ENCODE measurements around the gene NFU1.

The NFU1 gene

GRCh38 chr2:69474688-69475087, 37.5 kb upstream of the NFU1 start:
- peaks cover 15% of the 10 kb centered on the region for H3K36me3 Mint-ChIP-seq (ENCODE audit: low read depth)

GRCh38 chr2:69471793-69472192, 34.6 kb upstream of the NFU1 start:
- Mint-ChIP-seq H3K9me3 (no peaks in the 10 kb centered on the region), H3K4me3 (no peak overlapping the region), H3K27me3 (ENCODE audit: low read depth, poor library complexity) (no peaks in the 10 kb centered on the region), H3K4me1 (peaks cover 13% of the 10 kb centered on the region), H3K36me3 (ENCODE audit: low read depth) (peaks cover 15% of the 10 kb centered on the region), H3K27ac (no peak overlapping the region)
- TF ChIP-seq CTCF (IDR thresholded peaks at IDR 0.05): no peak
- DNase-seq: no peak

More at GRCh38 chr2:69474688-69475087, 37.5 kb upstream of the NFU1 start:
- Mint-ChIP-seq H3K27ac (no peak overlapping the region), H3K4me1 (peaks cover 18% of the 10 kb centered on the region), H3K9me3 (no peaks in the 10 kb centered on the region), H3K4me3 (no peak overlapping the region), H3K27me3 (ENCODE audit: low read depth, poor library complexity) (no peaks in the 10 kb centered on the region)
- TF ChIP-seq CTCF (IDR thresholded peaks at IDR 0.05): no peak
- DNase-seq: no peak

GRCh38 chr2:69470911-69471310, 33.7 kb upstream of the NFU1 start:
- no peak for DNase-seq
- Mint-ChIP-seq H3K36me3 (ENCODE audit: low read depth) (peaks cover 17% of the 10 kb centered on the region), H3K27ac (no peak overlapping the region), H3K4me3 (no peak overlapping the region), H3K9me3 (no peaks in the 10 kb centered on the region), H3K4me1 (peaks cover 13% of the 10 kb centered on the region), H3K27me3 (ENCODE audit: low read depth, poor library complexity) (no peaks in the 10 kb centered on the region)
- no peak for TF ChIP-seq CTCF (IDR thresholded peaks at IDR 0.05)

GRCh38 chr2:69469784-69470183, 32.5 kb upstream of the NFU1 start:
- H3K36me3 Mint-ChIP-seq (ENCODE audit: low read depth): peaks cover 16% of the 10 kb centered on the region
- H3K9me3 Mint-ChIP-seq: no peaks in the 10 kb centered on the region
- TF ChIP-seq CTCF (IDR thresholded peaks at IDR 0.05): no peak
- no peaks in the 10 kb centered on the region for H3K27me3 Mint-ChIP-seq (ENCODE audit: low read depth, poor library complexity)
- H3K4me3 Mint-ChIP-seq: no peak overlapping the region
- peaks cover 6% of the 10 kb centered on the region for H3K4me1 Mint-ChIP-seq
- H3K27ac Mint-ChIP-seq: no peak overlapping the region
- no peak for DNase-seq

- peaks cover 16% of the 10 kb centered on the region for H3K36me3 Mint-ChIP-seq (ENCODE audit: low read depth)
- TF ChIP-seq CTCF (IDR thresholded peaks at IDR 0.05): no peak
- peaks cover 5% of the 10 kb centered on the region for H3K4me1 Mint-ChIP-seq
- no peak overlapping the region for H3K4me3 Mint-ChIP-seq
- no peak for DNase-seq
- no peaks in the 10 kb centered on the region for H3K9me3 Mint-ChIP-seq
- H3K27me3 Mint-ChIP-seq (ENCODE audit: low read depth, poor library complexity): no peaks in the 10 kb centered on the region
- H3K27ac Mint-ChIP-seq: no peak overlapping the region
These were observed 32.1 kb upstream of the NFU1 start for GRCh38 chr2:69469375-69469774.

- Mint-ChIP-seq H3K9me3 (no peaks in the 10 kb centered on the region), H3K27ac (no peak overlapping the region), H3K36me3 (ENCODE audit: low read depth) (peaks cover 25% of the 10 kb centered on the region), H3K4me1 (no peaks in the 10 kb centered on the region), H3K27me3 (ENCODE audit: low read depth, poor library complexity) (no peaks in the 10 kb centered on the region), H3K4me3 (no peak overlapping the region)
- no peak for DNase-seq
- no peak for TF ChIP-seq CTCF (IDR thresholded peaks at IDR 0.05)
These were observed 29.5 kb upstream of the NFU1 start for GRCh38 chr2:69466728-69467127.

Measured in nephron progenitor cell (in vitro differentiated cells).